Suprapubic skin (tissue), 4 donors: ENCODE measurements around the gene PAK1. TPM values are rescaled to one million over a fixed set of nuclear protein-coding genes. Genes with fewer than 3 reads are reported as not detected.

Experiments
- DNase-seq, 2 donors: peaks; one replicate each; pipeline ENCODE4 v3.0.0-alpha.2; 2019; ENCODE audit warnings: low spot score in 2 of 2
- H3K27ac ChIP-seq: fragments of 200-600 bp; sonication (generic); one replicate; pipeline ENCODE4 v1.5.1; 2019
- H3K27me3 ChIP-seq: fragments of 200-600 bp; sonication (generic); one replicate; pipeline ENCODE4 v1.5.1; 2019
- H3K36me3 ChIP-seq: fragments of 200-600 bp; sonication (generic); one replicate; pipeline ENCODE4 v1.5.1; 2019
- H3K4me1 ChIP-seq: fragments of 200-600 bp; sonication (generic); one replicate; pipeline ENCODE4 v1.5.1; 2019
- H3K4me3 ChIP-seq: fragments of 200-600 bp; sonication (generic); one replicate; pipeline ENCODE4 v1.5.1; 2019; ENCODE audit warnings: mild to moderate bottlenecking
- H3K9me3 ChIP-seq: fragments of 200-600 bp; sonication (generic); one replicate; pipeline ENCODE4 v1.5.1; 2019
- EP300 ChIP-seq: sonication (generic); formaldehyde crosslinking; IDR thresholded peaks from one replicate; pipeline ENCODE4 v1.6.1; 2017; ENCODE audit warnings: antibody characterized with exemption
- POLR2A ChIP-seq, 2 donors: fragments of 450-650 bp; IDR thresholded peaks; one replicate each; pipeline ENCODE4 v1.6.1; 2017; ENCODE audit warnings: antibody characterized with exemption in 2 of 2, mild to moderate bottlenecking in 2 of 2, moderate library complexity in 2 of 2
- POLR2AphosphoS5 ChIP-seq, 3 donors: sonication (generic); formaldehyde crosslinking; IDR thresholded peaks; one replicate each; pipeline ENCODE4 v1.6.1; 2017; ENCODE audit warnings: antibody characterized with exemption in 3 of 3
- WGBS: methylation state at CpG from one replicate; pipeline ENCODE4 v1.1.5; 2018; 5-methylcytosine and 5-hydroxymethylcytosine counted together
- total RNA-seq, 4 donors: library from RNA; depleted of rRNA; stranded (reverse); fragments of >200 nt; gene quantifications; one replicate each; pipeline ENCODE4 v1.1.0, GENCODE V29; 2016
- TF ChIP-seq, protein P1 (sequence below), 2 donors: fragments of 200-600 bp in 1 of 2; fragments of 450-650 bp in 1 of 2; sonication (generic) in 1 of 2; IDR thresholded peaks; one replicate each; pipeline ENCODE4 v1.5.1; 2016 to 2019; ENCODE audit warnings: antibody characterized with exemption in 2 of 2, mild to moderate bottlenecking in 1 of 2, moderate library complexity in 1 of 2

The PAK1 gene
- total RNA-seq, 4 donors from 2014 or later: 23.4 to 47.9 (median 28.9) TPM

DNA sequence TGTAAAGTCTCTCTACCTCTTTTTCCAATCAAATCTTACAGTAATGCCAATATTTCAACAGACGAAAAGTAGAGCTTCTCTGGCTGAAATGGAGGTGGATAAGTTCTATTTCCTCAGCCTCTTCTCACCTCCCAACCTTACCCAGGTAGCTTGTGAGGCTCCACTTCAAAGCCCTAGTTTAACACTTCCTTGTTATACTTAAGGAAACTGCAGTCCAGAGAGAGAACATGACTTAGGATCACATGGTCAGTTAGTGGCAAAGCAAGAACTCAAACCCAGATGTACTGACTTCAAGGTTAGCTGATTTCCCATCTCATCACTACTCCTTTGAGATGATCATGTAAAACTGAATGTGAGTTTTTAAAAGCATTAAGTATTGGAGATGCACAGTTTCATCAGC, 32.5 kb downstream of the PAK1 start:
- Histone ChIP-seq H3K9me3 (no peaks in the 10 kb centered on the region), H3K36me3 (no peaks in the 10 kb centered on the region), H3K4me1 (no peaks in the 10 kb centered on the region), H3K4me3 (no peak overlapping the region), H3K27ac (no peak overlapping the region), H3K27me3 (no peaks in the 10 kb centered on the region)
- TF ChIP-seq POLR2AphosphoS5 (IDR thresholded peaks at IDR 0.05) (no peak), EP300 (no peak), POLR2A (IDR thresholded peaks at IDR 0.05) (no peak)
- TF ChIP-seq, protein P1, sequence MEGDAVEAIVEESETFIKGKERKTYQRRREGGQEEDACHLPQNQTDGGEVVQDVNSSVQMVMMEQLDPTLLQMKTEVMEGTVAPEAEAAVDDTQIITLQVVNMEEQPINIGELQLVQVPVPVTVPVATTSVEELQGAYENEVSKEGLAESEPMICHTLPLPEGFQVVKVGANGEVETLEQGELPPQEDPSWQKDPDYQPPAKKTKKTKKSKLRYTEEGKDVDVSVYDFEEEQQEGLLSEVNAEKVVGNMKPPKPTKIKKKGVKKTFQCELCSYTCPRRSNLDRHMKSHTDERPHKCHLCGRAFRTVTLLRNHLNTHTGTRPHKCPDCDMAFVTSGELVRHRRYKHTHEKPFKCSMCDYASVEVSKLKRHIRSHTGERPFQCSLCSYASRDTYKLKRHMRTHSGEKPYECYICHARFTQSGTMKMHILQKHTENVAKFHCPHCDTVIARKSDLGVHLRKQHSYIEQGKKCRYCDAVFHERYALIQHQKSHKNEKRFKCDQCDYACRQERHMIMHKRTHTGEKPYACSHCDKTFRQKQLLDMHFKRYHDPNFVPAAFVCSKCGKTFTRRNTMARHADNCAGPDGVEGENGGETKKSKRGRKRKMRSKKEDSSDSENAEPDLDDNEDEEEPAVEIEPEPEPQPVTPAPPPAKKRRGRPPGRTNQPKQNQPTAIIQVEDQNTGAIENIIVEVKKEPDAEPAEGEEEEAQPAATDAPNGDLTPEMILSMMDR (IDR thresholded peaks at IDR 0.05): no peak
- no peak for DNase-seq
- 78% methylated on average over 1 of the region's 1 CpG for WGBS

DNA sequence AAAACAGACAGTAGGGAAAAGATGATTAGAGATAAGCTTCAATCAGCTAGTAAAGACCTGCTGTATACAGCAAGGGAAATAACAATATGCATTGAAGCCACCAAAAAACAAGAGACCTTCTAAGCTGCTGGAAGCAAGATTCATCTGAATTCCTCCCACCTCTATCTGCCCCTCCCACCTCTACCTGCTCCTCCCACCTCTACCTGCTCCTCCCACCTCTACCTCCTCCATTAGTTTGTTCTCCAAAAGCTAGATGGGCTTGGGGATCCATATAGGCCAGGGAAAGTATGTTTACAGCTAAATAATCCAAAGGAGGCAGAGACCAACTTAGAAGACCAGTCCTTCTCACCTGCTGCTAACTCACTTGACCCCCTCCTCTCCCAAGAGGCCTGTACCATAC, 33.2 kb downstream of the PAK1 start:
- no peaks in the 10 kb centered on the region for H3K36me3 ChIP-seq
- H3K27me3 ChIP-seq: no peaks in the 10 kb centered on the region
- no peak overlapping the region for H3K4me3 ChIP-seq
- DNase-seq: no peak
- H3K4me1 ChIP-seq: no peaks in the 10 kb centered on the region
- TF ChIP-seq, protein P1 (IDR thresholded peaks at IDR 0.05): no peak
- TF ChIP-seq EP300 (no peak), POLR2AphosphoS5 (IDR thresholded peaks at IDR 0.05) (no peak), POLR2A (IDR thresholded peaks at IDR 0.05) (no peak)
- H3K27ac ChIP-seq: no peak overlapping the region
- H3K9me3 ChIP-seq: no peaks in the 10 kb centered on the region

DNA sequence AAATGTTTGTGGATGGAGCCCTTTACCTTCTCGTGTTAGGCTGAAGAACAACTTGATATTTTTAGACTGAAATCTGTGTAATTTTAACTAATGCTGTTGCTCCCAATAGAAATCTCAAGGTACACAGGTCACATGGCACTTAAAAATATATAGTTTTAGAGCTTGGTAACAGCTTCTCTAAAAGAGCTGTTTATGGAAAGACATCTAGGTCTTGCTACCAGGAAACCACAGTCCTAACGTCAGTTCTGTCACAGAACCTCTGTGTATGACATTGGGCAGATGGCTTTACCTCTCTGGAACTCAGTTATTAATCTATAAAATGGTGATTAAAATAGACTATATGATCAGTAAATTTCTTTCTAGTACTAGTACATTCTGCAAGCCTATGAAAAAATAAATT, 35.4 kb downstream of the PAK1 start:
- Histone ChIP-seq H3K4me1 (no peaks in the 10 kb centered on the region), H3K4me3 (no peak overlapping the region), H3K9me3 (no peaks in the 10 kb centered on the region), H3K36me3 (no peaks in the 10 kb centered on the region), H3K27me3 (no peaks in the 10 kb centered on the region), H3K27ac (no peak overlapping the region)
- TF ChIP-seq, protein P1 (IDR thresholded peaks at IDR 0.05): no peak
- no peak for TF ChIP-seq EP300
- TF ChIP-seq POLR2AphosphoS5 (IDR thresholded peaks at IDR 0.05): no peak
- no peak for TF ChIP-seq POLR2A (IDR thresholded peaks at IDR 0.05)
- DNase-seq: no peak
- WGBS: 88% methylated on average over 2 of the region's 2 CpGs

DNA sequence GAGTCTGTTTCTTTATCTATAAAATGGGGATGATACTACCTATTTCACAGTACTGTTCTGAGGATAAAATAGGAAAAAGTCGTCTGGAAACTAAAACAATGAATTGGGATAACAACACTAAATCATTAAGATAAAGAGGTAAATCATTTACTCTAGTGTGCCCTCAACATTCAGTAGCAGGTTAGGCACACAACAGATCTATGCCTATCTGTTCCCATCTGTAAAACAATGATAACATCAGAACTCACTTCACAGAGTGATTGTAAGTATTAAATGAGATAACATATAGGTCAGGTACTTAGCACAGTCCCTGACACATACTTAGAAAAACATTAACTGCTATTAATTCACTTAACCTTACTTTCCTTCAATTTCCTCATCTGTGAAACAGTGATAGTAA, 36.9 kb downstream of the PAK1 start:
- no peaks in the 10 kb centered on the region for H3K27me3 ChIP-seq
- no peak for DNase-seq
- no peaks in the 10 kb centered on the region for H3K4me1 ChIP-seq
- no peaks in the 10 kb centered on the region for H3K36me3 ChIP-seq
- H3K27ac ChIP-seq: no peak overlapping the region
- H3K9me3 ChIP-seq: no peaks in the 10 kb centered on the region
- TF ChIP-seq POLR2AphosphoS5 (IDR thresholded peaks at IDR 0.05) (no peak), POLR2A (IDR thresholded peaks at IDR 0.05) (no peak), EP300 (no peak)
- TF ChIP-seq, protein P1 (IDR thresholded peaks at IDR 0.05): no peak
- 55% methylated on average over 1 of the region's 1 CpG for WGBS
- no peak overlapping the region for H3K4me3 ChIP-seq

DNA sequence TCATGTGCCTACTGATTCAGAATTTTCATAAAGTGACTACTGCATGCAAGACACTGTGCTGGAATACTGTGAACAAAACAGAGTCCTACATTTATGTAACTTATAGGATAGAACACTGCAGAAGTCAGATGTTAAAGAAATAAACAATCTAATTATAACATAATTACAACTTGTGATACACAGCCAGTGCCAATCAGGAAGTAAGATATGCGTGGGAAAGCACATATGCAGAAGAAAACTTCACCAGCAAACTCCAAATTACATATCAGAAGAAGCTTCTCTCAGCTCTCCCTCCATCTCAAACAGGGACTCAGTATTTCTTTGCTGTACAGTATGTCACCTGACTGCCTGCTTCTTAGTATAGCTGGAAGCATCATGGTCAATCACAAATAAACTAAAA, 37.4 kb downstream of the PAK1 start:
- no peak for DNase-seq
- Histone ChIP-seq H3K9me3 (no peaks in the 10 kb centered on the region), H3K4me1 (no peaks in the 10 kb centered on the region), H3K36me3 (no peaks in the 10 kb centered on the region), H3K4me3 (no peak overlapping the region), H3K27me3 (no peaks in the 10 kb centered on the region), H3K27ac (no peak overlapping the region)
- 12% methylated on average over 1 of the region's 1 CpG for WGBS
- TF ChIP-seq EP300 (no peak), POLR2A (IDR thresholded peaks at IDR 0.05) (no peak), POLR2AphosphoS5 (IDR thresholded peaks at IDR 0.05) (no peak)
- TF ChIP-seq, protein P1 (IDR thresholded peaks at IDR 0.05): no peak
